HG02973 (cell line): ENCODE results near the gene ZNF532.

Experiments
- ATAC-seq: cut with Tn5 transposase; IDR thresholded peaks from one replicate; pipeline ENCODE4 v1.9.1; 2021; ENCODE audit warnings: moderate library complexity; ENCODE audit not compliant: unreplicated experiment

The ZNF532 gene

GRCh38 chr18:58870130-58870529 is 5.5 kb downstream of the ZNF532 start:
- ATAC-seq = no peak

GRCh38 chr18:58870621-58871020 is 5.9 kb downstream of the ZNF532 start:
- ATAC-seq = no peak

- no peak for ATAC-seq
These were observed 7.1 kb downstream of the ZNF532 start for GRCh38 chr18:58871514-58872420.

GRCh38 chr18:58878640-58879039 is 14.0 kb downstream of the ZNF532 start:
- ATAC-seq = no peak

- no peak for ATAC-seq
These were observed 16.8 kb downstream of the ZNF532 start for GRCh38 chr18:58881477-58881876.

GRCh38 chr18:58882044-58882443 is 17.4 kb downstream of the ZNF532 start:
- no peak for ATAC-seq

- ATAC-seq = no peak
These were observed 18.0 kb downstream of the ZNF532 start for GRCh38 chr18:58882686-58883085.

GRCh38 chr18:58884680-58885079 is 20.0 kb downstream of the ZNF532 start:
- ATAC-seq = no peak

- ATAC-seq = no peak
These were observed 21.8 kb downstream of the ZNF532 start for GRCh38 chr18:58886431-58886830.

- ATAC-seq = no peak
These were observed 22.4 kb downstream of the ZNF532 start for GRCh38 chr18:58886864-58887612.

GRCh38 chr18:58887613-58887963 is 22.9 kb downstream of the ZNF532 start:
- no peak for ATAC-seq

- ATAC-seq = no peak
These were observed 27.1 kb downstream of the ZNF532 start for GRCh38 chr18:58891776-58892175.

GRCh38 chr18:58892488-58892887 is 27.8 kb downstream of the ZNF532 start:
- no peak for ATAC-seq

- ATAC-seq = no peak
These were observed 28.9 kb downstream of the ZNF532 start for GRCh38 chr18:58893388-58894099.

GRCh38 chr18:58894930-58895329 is 30.3 kb downstream of the ZNF532 start:
- no peak for ATAC-seq

GRCh38 chr18:58895385-58895784 is 30.7 kb downstream of the ZNF532 start:
- no peak for ATAC-seq

- ATAC-seq = peak; percentile 76
These were observed 31.6 kb downstream of the ZNF532 start for GRCh38 chr18:58896268-58896667.

- no peak for ATAC-seq
These were observed 32.2 kb downstream of the ZNF532 start for GRCh38 chr18:58896734-58897508.

GRCh38 chr18:58898010-58898799 is 33.5 kb downstream of the ZNF532 start:
- no peak for ATAC-seq
